ENCODE measurements around the gene TRAF4. TPM values are rescaled to one million over a fixed set of nuclear protein-coding genes. Genes with fewer than 3 reads are reported as not detected.

TRAF4 gene
- total and polyA plus RNA-seq, 9 of the 15 experiments (the other 6 are each of a cell fraction or from before 2014, with no cell fraction given), result 2.4 to 147 (median 72.4) TPM

GRCh38 chr17:28728364-28729200, 15.2 kb upstream of the TRAF4 start, which contains the start of gene NEK8 (continued):
- TF ChIP-seq ZBTB1 (CRISPR knock-in tag; IDR thresholded peaks at IDR 0.05; ENCODE audit: borderline replicate concordance, low read depth) (0 out of 2 replicates have a peak, but pooled peaks have one; percentile 15), ZKSCAN1 (IDR thresholded peaks at IDR 0.05; ENCODE audit: low read depth, low read length) (0 out of 2 replicates have a peak, but pooled peaks have one; percentile 14), NR1H2 (CRISPR knock-in tag; IDR thresholded peaks at IDR 0.05) (no peak), ETV5 (CRISPR knock-in tag; IDR thresholded peaks at IDR 0.05; ENCODE audit: low read depth) (peak; percentile 68; the same call in 1 of the 2 replicates), ZNF124 (CRISPR knock-in tag; IDR thresholded peaks at IDR 0.05) (no peak), HNRNPL (IDR thresholded peaks at IDR 0.05; ENCODE audit: low read depth, low read length) (peak; percentile 68; the same call in 1 of the 2 replicates), TFAP4 (CRISPR knock-in tag; IDR thresholded peaks at IDR 0.05; ENCODE audit: borderline replicate concordance) (peak; percentile 47; the same call in 1 of the 2 replicates), CCAR2 (IDR thresholded peaks at IDR 0.05; ENCODE audit: low read depth, low read length) (0 out of 2 replicates have a peak, but pooled peaks have one; percentile 70), GABPB2 (CRISPR knock-in tag; conservative IDR thresholded peaks at IDR 0.05) (no peak), POLR2B (IDR thresholded peaks at IDR 0.05; ENCODE audit: low read depth, partially characterized antibody) (peak; percentile 84), ZNF584 (CRISPR knock-in tag; IDR thresholded peaks at IDR 0.05; ENCODE audit: low read depth) (peak; percentile 70; the same call in 1 of the 2 replicates), THRA (IDR thresholded peaks at IDR 0.05) (no peak), GTF2B (IDR thresholded peaks at IDR 0.05; ENCODE audit: extremely low read depth, insufficient read length) (no peak), DPF2 (IDR thresholded peaks at IDR 0.05) (0 out of 2 replicates have a peak, but pooled peaks have one; percentile 6), ELF2 (CRISPR knock-in tag; IDR thresholded peaks at IDR 0.05) (peak; percentile 53; the same call in 1 of the 2 replicates), TARDBP (IDR thresholded peaks at IDR 0.05) (peak; percentile 79), ZNF511 (CRISPR knock-in tag; IDR thresholded peaks at IDR 0.05) (peak; percentile 44; the same call in 1 of the 2 replicates), YY1 (IDR thresholded peaks at IDR 0.05; ENCODE audit: borderline replicate concordance in 1 of 3, control insufficient read depth in 1 of 3, extremely low read depth in 1 of 3, insufficient read depth in 3 of 3, insufficient read length in 1 of 3, insufficient replicate concordance in 2 of 3, low read depth in 1 of 3, low read length in 2 of 3) (peak in 1 of 3 experiments; percentile 17), CREBBP (IDR thresholded peaks at IDR 0.05; ENCODE audit: low read depth, low read length) (no peak), MEIS2 (IDR thresholded peaks at IDR 0.05; ENCODE audit: partially characterized antibody) (peak; percentile 53), CREB3L1 (IDR thresholded peaks at IDR 0.05; ENCODE audit: borderline replicate concordance, low read depth) (peak; percentile 91)

All from K562 (cell line).